Astrocyte (in vitro differentiated cells and primary cell): Measurements from ENCODE around the gene FBXL13. TPM values are rescaled to one million over a fixed set of nuclear protein-coding genes. Genes with fewer than 3 reads are reported as not detected.

Experiments
- DNase-seq: peaks from one replicate; pipeline ENCODE4 v3.0.0-alpha.2; 2010; ENCODE audit warnings: low read depth
- FAIRE-seq: peaks from 2 replicates; lab custom pipeline; 2011; peaks lifted over from hg19 to GRCh38; lab: Jason Lieb, UNC
- H2AFZ ChIP-seq: 2 replicates; pipeline ENCODE4 v1.6.0; 2012; ENCODE audit warnings: low read depth, low read length, inconsistent platforms
- H3K27ac ChIP-seq: 2 replicates; pipeline ENCODE4 v1.5.1; 2011; ENCODE audit warnings: low read depth, low read length, inconsistent platforms
- H3K27me3 ChIP-seq: 2 replicates; pipeline ENCODE4 v1.6.0; 2011; ENCODE audit warnings: low read length, inconsistent platforms; ENCODE audit not compliant: insufficient read depth
- H3K36me3 ChIP-seq: 2 replicates; pipeline ENCODE4 v1.5.1; 2011; ENCODE audit warnings: low read length, inconsistent platforms; ENCODE audit not compliant: insufficient read depth
- H3K4me1 ChIP-seq: 2 replicates; pipeline ENCODE4 v1.5.1; 2011; ENCODE audit warnings: low read length, inconsistent platforms; ENCODE audit not compliant: insufficient read depth
- H3K4me2 ChIP-seq: 2 replicates; pipeline ENCODE4 v1.6.0; 2012; ENCODE audit warnings: low read length, inconsistent platforms
- H3K4me3 ChIP-seq: 2 replicates; pipeline ENCODE4 v1.5.1; 2011; ENCODE audit warnings: low read depth, mild to moderate bottlenecking, low read length, inconsistent platforms; ENCODE audit not compliant: insufficient read depth
- H3K79me2 ChIP-seq: 2 replicates; pipeline ENCODE4 v1.6.0; 2012; ENCODE audit warnings: mild to moderate bottlenecking, low read length, inconsistent platforms; ENCODE audit not compliant: insufficient read depth
- H3K9ac ChIP-seq: 2 replicates; pipeline ENCODE4 v1.6.0; 2012; ENCODE audit warnings: mild to moderate bottlenecking, low read length, inconsistent platforms
- H3K9me3 ChIP-seq: 2 replicates; pipeline ENCODE4 v1.5.1; 2012; ENCODE audit warnings: low read depth, mild to moderate bottlenecking, low read length, inconsistent platforms; ENCODE audit not compliant: insufficient read depth
- H4K20me1 ChIP-seq: 2 replicates; pipeline ENCODE4 v1.6.0; 2012; ENCODE audit warnings: low read length, inconsistent platforms; ENCODE audit not compliant: insufficient read depth
- H3K27ac Mint-ChIP-seq: one replicate; pipeline ENCODE4 v1.8.0; 2021; ENCODE audit warnings: mild to moderate bottlenecking, mixed read lengths; ENCODE audit not compliant: unreplicated experiment
- H3K27me3 Mint-ChIP-seq: one replicate; pipeline ENCODE4 v1.8.0; 2021; ENCODE audit warnings: low read depth, mixed read lengths; ENCODE audit not compliant: unreplicated experiment
- H3K36me3 Mint-ChIP-seq: one replicate; pipeline ENCODE4 v1.8.0; 2021; ENCODE audit warnings: low read depth, mixed read lengths; ENCODE audit not compliant: unreplicated experiment
- H3K4me1 Mint-ChIP-seq: one replicate; pipeline ENCODE4 v1.8.0; 2021; ENCODE audit warnings: low read depth, mixed read lengths; ENCODE audit not compliant: unreplicated experiment
- H3K4me3 Mint-ChIP-seq: one replicate; pipeline ENCODE4 v1.8.0; 2021; ENCODE audit warnings: mild to moderate bottlenecking, moderate library complexity, mixed read lengths; ENCODE audit not compliant: unreplicated experiment
- H3K9me3 Mint-ChIP-seq: one replicate; pipeline ENCODE4 v1.8.0; 2021; ENCODE audit warnings: mild to moderate bottlenecking, mixed read lengths; ENCODE audit not compliant: unreplicated experiment
- EZH2 ChIP-seq: IDR thresholded peaks from 2 replicates; pipeline ENCODE4 v1.6.1; 2012; ENCODE audit warnings: mild to moderate bottlenecking, low read length, inconsistent platforms; ENCODE audit not compliant: insufficient read depth
- total RNA-seq: library from RNA; stranded (reverse); gene quantifications from 2 replicates; pipeline ENCODE4 v1.2.1, GENCODE V29; 2021
- TF ChIP-seq, protein P1 (sequence below): IDR thresholded peaks from 2 replicates; pipeline ENCODE4 v1.5.1; 2011; ENCODE audit warnings: low read depth, mild to moderate bottlenecking, inconsistent platforms, low read length, moderate library complexity; ENCODE audit not compliant: insufficient read depth

FBXL13 gene
- total RNA-seq, 1 donor from 2014 or later = 1.2 TPM

DNA sequence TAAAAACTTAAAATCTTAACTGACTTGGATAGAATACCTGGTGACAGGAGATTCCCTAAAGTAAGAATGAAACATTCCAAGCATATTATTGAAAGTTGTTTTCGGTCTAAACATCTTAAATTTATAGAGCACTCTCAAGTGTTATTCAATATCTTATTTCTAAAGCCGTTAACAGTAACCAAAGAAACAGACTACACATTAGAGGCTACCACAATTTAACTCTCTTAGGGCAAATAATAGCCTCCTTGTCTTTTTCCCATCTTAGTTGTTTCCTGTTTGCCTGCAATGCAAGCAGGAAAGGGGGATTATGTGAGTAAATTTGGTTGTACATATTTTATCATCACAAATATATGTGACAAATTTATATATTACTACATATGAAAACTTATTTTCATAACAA is 42.9 kb upstream of the FBXL13 start:
- Mint-ChIP-seq H3K27ac (no peak overlapping the region), H3K27me3 (no peaks in the 10 kb centered on the region), H3K9me3 (no peaks in the 10 kb centered on the region), H3K36me3 (peaks cover 6% of the 10 kb centered on the region), H3K4me1 (peaks cover 12% of the 10 kb centered on the region), H3K4me3 (no peak overlapping the region)
- Histone ChIP-seq H3K9ac (no peak overlapping the region), H3K27ac (no peak overlapping the region), H3K4me3 (no peak overlapping the region), H3K9me3 (no peaks in the 10 kb centered on the region), H3K36me3 (no peaks in the 10 kb centered on the region), H3K27me3 (no peaks in the 10 kb centered on the region), H4K20me1 (no peaks in the 10 kb centered on the region), H3K79me2 (no peaks in the 10 kb centered on the region), H2AFZ (no peak overlapping the region), H3K4me1 (peaks cover 5% of the 10 kb centered on the region), H3K4me2 (no peak overlapping the region)
- TF ChIP-seq, protein P1, sequence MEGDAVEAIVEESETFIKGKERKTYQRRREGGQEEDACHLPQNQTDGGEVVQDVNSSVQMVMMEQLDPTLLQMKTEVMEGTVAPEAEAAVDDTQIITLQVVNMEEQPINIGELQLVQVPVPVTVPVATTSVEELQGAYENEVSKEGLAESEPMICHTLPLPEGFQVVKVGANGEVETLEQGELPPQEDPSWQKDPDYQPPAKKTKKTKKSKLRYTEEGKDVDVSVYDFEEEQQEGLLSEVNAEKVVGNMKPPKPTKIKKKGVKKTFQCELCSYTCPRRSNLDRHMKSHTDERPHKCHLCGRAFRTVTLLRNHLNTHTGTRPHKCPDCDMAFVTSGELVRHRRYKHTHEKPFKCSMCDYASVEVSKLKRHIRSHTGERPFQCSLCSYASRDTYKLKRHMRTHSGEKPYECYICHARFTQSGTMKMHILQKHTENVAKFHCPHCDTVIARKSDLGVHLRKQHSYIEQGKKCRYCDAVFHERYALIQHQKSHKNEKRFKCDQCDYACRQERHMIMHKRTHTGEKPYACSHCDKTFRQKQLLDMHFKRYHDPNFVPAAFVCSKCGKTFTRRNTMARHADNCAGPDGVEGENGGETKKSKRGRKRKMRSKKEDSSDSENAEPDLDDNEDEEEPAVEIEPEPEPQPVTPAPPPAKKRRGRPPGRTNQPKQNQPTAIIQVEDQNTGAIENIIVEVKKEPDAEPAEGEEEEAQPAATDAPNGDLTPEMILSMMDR = no peak
- no peak for TF ChIP-seq EZH2
- no peak for DNase-seq
- no peak for FAIRE-seq

DNA sequence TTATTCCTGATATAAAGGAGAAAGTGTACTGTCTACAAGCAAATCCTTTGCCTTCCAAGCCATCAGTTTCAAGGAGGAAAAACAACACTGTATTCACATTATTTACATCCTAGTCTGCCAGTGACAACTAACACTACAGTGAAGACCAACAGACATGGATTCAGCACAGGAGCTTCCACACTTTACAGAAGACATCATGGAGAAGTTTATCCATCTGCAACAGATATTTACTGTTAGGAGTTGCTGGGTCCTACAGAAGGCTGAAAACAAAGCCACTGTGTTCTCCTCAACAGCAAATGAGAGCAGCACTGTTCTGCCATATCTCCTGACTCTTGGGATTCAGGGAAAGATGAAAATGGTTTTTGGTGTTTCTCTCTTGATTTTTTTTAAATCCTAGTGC is 42.4 kb upstream of the FBXL13 start:
- peaks cover 6% of the 10 kb centered on the region for H3K36me3 Mint-ChIP-seq
- no peak overlapping the region for H3K4me2 ChIP-seq

DNA sequence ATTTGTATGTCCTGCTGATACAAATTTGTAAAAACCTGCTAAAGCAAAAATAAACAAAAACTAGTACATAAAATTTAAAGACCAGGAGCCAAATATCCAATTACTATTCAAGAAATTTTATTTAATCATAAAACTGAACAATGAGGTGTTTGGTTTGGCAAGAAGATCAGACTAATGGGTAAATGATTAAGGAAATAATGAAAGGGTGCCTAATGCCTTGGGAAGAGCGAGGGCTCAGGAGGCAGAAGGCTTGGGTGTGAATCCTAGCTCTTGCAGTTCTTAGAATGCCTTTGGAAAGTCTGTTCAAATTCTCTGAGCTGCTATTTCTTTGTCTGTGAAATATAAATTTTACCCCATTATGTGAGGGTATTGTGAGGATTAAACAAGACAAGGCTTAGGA is 41.9 kb upstream of the FBXL13 start:
- Histone ChIP-seq H3K4me1 (peaks cover 5% of the 10 kb centered on the region), H4K20me1 (no peaks in the 10 kb centered on the region), H3K9ac (no peak overlapping the region), H3K9me3 (no peaks in the 10 kb centered on the region), H2AFZ (no peak overlapping the region), H3K4me3 (no peak overlapping the region), H3K36me3 (no peaks in the 10 kb centered on the region), H3K27ac (no peak overlapping the region), H3K79me2 (no peaks in the 10 kb centered on the region), H3K27me3 (no peaks in the 10 kb centered on the region), H3K4me2 (no peak overlapping the region)
- TF ChIP-seq, protein P1 = no peak
- TF ChIP-seq EZH2 = no peak
- peaks cover 3% of the 10 kb centered on the region for H3K9me3 Mint-ChIP-seq
- FAIRE-seq (no peak), DNase-seq (no peak)
- peaks cover 6% of the 10 kb centered on the region for H3K36me3 Mint-ChIP-seq
- no peak overlapping the region for H3K4me3 Mint-ChIP-seq
- peaks cover 12% of the 10 kb centered on the region for H3K4me1 Mint-ChIP-seq
- H3K27me3 Mint-ChIP-seq = no peaks in the 10 kb centered on the region
- no peak overlapping the region for H3K27ac Mint-ChIP-seq

More for the DNA sequence above, 42.4 kb upstream of the FBXL13 start:
- H3K36me3 ChIP-seq = no peaks in the 10 kb centered on the region
- Mint-ChIP-seq H3K4me1 (peaks cover 12% of the 10 kb centered on the region), H3K27me3 (no peaks in the 10 kb centered on the region), H3K9me3 (peaks cover 2% of the 10 kb centered on the region), H3K27ac (no peak overlapping the region), H3K4me3 (no peak overlapping the region)
- H3K4me1 ChIP-seq = peaks cover 5% of the 10 kb centered on the region
- no peak overlapping the region for H2AFZ ChIP-seq
- no peak overlapping the region for H3K4me3 ChIP-seq
- no peaks in the 10 kb centered on the region for H3K79me2 ChIP-seq
- no peaks in the 10 kb centered on the region for H3K9me3 ChIP-seq
- no peaks in the 10 kb centered on the region for H4K20me1 ChIP-seq
- no peak overlapping the region for H3K9ac ChIP-seq
- DNase-seq (no peak), FAIRE-seq (no peak)
- no peak overlapping the region for H3K27ac ChIP-seq
- no peak for TF ChIP-seq EZH2
- TF ChIP-seq, protein P1 = no peak
- H3K27me3 ChIP-seq = no peaks in the 10 kb centered on the region
